ENCODE results near the gene ATP5PO. TPM values are rescaled to one million over a fixed set of nuclear protein-coding genes. Genes with fewer than 3 reads are reported as not detected.

ATP5PO gene
- total and polyA plus RNA-seq, 2 of the 8 experiments (the other 6 are each of a cell fraction or from before 2014, with no cell fraction given), result 251 to 267 TPM

Other genes starting within 250 kb of the ATP5PO start
- gene MRPS6, start 157.8 kb upstream of the ATP5PO start, total RNA-seq (2021; fragmentation: NEBNext Ultra II Directional; extraction: Animal tissue kit (Norgen Biotek cat#: 25700)), result 154 and 156 TPM in 2 replicates
- 61.3 and 62.7 TPM in 2 replicates for gene MRPS6, start 157.8 kb upstream of the ATP5PO start, polyA plus RNA-seq (2011; rRNA removed)
- gene SLC5A3, start 157.8 kb upstream of the ATP5PO start, total RNA-seq (2021; fragmentation: NEBNext Ultra II Directional; extraction: Animal tissue kit (Norgen Biotek cat#: 25700)), result 19.4 TPM in 2 replicates
- 2.4 and 4.0 TPM in 2 replicates for gene SLC5A3, start 157.8 kb upstream of the ATP5PO start, polyA plus RNA-seq (2011; rRNA removed)